Neutrophil (primary cell): ENCODE data around the gene KIF6.

Experiments
- H3K27ac ChIP-seq: fragments of 200-600 bp; sonication (generic); 2 replicates; pipeline ENCODE4 v1.5.1; 2016; ENCODE audit warnings: mild to moderate bottlenecking, moderate library complexity
- H3K27me3 ChIP-seq: fragments of 200-600 bp; sonication (generic); 2 replicates; pipeline ENCODE4 v1.6.0; 2016; ENCODE audit warnings: mild to moderate bottlenecking
- H3K36me3 ChIP-seq: fragments of 200-600 bp; sonication (generic); 2 replicates; pipeline ENCODE4 v1.5.1; 2017
- H3K4me1 ChIP-seq, 2 experiments: fragments of 200-600 bp in 1 of 2; sonication (generic) in 1 of 2; 1 replicate in 1 of 2; 2 replicates in 1 of 2; pipeline versions ENCODE4 v1.5.1 to v1.6.1; 2013 to 2016; ENCODE audit warnings: low read depth in 1 of 2, low read length in 1 of 2, mild to moderate bottlenecking in 1 of 2, moderate library complexity in 1 of 2; ENCODE audit not compliant: control insufficient read depth in 1 of 2, insufficient read depth in 1 of 2
- H3K4me3 ChIP-seq, 2 experiments: fragments of 200-600 bp in 1 of 2; sonication (generic) in 1 of 2; 1 replicate in 1 of 2; 2 replicates in 1 of 2; pipeline ENCODE4 v1.5.1; 2013 to 2016; ENCODE audit warnings: low read depth in 1 of 2, low read length in 1 of 2, mild to moderate bottlenecking in 1 of 2, moderate library complexity in 1 of 2
- H3K9me3 ChIP-seq: fragments of 200-600 bp; sonication (generic); 2 replicates; pipeline ENCODE4 v1.5.1; 2016
- TF ChIP-seq, protein P1 (sequence below): fragments of 200-600 bp; sonication (generic); IDR thresholded peaks from 2 replicates; pipeline ENCODE4 v1.5.1; 2016; ENCODE audit warnings: antibody characterized with exemption

Gene KIF6

DNA sequence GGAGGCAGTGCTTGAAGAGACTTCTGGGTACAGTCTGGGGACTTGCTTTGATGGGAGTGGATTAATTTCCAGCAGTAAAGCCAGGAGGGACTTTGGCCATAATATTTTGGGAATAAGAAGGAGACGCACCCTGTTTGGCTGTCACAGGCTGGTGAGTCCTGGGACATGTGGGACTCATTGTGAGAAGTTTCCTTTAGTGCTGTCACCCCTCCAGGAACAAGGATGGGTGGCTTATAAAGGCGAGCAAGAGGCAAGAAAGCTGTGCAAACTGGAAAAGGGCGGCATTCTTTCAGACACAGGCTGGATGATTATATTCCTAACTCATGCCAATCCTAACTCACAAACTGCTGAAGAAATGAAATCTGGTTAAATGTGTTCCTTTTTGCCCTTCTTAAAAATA lies 325.2 kb downstream of the KIF6 start:
- TF ChIP-seq, protein P1, sequence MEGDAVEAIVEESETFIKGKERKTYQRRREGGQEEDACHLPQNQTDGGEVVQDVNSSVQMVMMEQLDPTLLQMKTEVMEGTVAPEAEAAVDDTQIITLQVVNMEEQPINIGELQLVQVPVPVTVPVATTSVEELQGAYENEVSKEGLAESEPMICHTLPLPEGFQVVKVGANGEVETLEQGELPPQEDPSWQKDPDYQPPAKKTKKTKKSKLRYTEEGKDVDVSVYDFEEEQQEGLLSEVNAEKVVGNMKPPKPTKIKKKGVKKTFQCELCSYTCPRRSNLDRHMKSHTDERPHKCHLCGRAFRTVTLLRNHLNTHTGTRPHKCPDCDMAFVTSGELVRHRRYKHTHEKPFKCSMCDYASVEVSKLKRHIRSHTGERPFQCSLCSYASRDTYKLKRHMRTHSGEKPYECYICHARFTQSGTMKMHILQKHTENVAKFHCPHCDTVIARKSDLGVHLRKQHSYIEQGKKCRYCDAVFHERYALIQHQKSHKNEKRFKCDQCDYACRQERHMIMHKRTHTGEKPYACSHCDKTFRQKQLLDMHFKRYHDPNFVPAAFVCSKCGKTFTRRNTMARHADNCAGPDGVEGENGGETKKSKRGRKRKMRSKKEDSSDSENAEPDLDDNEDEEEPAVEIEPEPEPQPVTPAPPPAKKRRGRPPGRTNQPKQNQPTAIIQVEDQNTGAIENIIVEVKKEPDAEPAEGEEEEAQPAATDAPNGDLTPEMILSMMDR = no peak
- H3K9me3 ChIP-seq = no peaks in the 10 kb centered on the region
- H3K4me3 ChIP-seq = no peak overlapping the region
- H3K4me1 ChIP-seq = no peaks in the 10 kb centered on the region
- H3K27ac ChIP-seq = no peak overlapping the region
- H3K36me3 ChIP-seq = no peaks in the 10 kb centered on the region
- H3K27me3 ChIP-seq = no peaks in the 10 kb centered on the region

- Histone ChIP-seq H3K27me3 (peaks cover 8% of the 10 kb centered on the region), H3K36me3 (no peaks in the 10 kb centered on the region), H3K9me3 (no peaks in the 10 kb centered on the region), H3K4me3 (no peak overlapping the region), H3K4me1 (no peaks in the 10 kb centered on the region), H3K27ac (no peak overlapping the region)
- TF ChIP-seq, protein P1 = no peak
Observed at GRCh38 chr6:39396854-39397253, 328.4 kb downstream of the KIF6 start.

GRCh38 chr6:39393075-39393474 lies 332.1 kb downstream of the KIF6 start:
- peaks cover 8% of the 10 kb centered on the region for H3K27me3 ChIP-seq
- H3K36me3 ChIP-seq = no peaks in the 10 kb centered on the region
- H3K4me1 ChIP-seq = no peaks in the 10 kb centered on the region
- TF ChIP-seq, protein P1 = no peak
- H3K27ac ChIP-seq = no peak overlapping the region
- H3K9me3 ChIP-seq = no peaks in the 10 kb centered on the region
- H3K4me3 ChIP-seq = no peak overlapping the region

DNA sequence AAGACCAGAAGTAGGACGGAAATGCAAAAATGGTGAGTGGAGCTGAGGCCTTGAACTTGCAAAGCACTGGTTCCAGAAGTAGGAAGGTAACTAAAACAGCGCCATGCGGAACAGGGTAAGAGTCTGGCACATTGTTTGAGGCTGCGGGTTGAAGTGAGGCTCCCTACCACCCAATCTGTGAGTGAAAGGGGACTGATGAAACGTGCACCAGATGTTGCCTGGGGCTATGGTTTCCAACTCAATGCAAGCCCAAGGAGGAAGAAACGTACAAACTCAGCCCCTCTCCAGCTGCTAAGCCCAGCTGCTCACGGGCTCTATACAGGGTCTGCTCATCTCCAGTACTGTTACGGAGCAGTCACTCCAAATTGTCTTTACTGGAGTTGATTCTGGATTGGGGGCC lies 334.0 kb downstream of the KIF6 start:
- TF ChIP-seq, protein P1 = no peak
- Histone ChIP-seq H3K27ac (no peak overlapping the region), H3K27me3 (peaks cover 15% of the 10 kb centered on the region), H3K4me1 (no peaks in the 10 kb centered on the region), H3K4me3 (no peak overlapping the region), H3K9me3 (no peaks in the 10 kb centered on the region), H3K36me3 (no peaks in the 10 kb centered on the region)

DNA sequence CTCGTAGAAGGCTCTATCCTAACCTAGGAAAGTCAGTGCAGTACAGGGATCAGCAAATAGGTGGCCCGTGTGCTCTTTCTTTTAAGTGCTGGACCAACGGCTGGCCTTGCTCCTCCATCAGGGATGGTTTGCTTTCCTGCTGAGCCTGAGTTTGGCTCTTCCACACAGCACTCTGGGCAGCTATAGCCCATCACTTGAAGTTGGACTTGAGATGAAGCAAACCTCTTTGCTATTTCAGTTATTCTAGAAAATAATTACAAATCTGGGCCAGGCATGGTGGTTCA lies 335.8 kb downstream of the KIF6 start:
- Histone ChIP-seq H3K27ac (no peak overlapping the region), H3K27me3 (peaks cover 18% of the 10 kb centered on the region), H3K4me3 (no peak overlapping the region), H3K9me3 (no peaks in the 10 kb centered on the region), H3K4me1 (no peaks in the 10 kb centered on the region), H3K36me3 (no peaks in the 10 kb centered on the region)
- TF ChIP-seq, protein P1 = no peak
